ENCODE data around the gene XPO6.
A peak's percentile ranks its signal among the peaks of the same experiment; 100 is the strongest.

XPO6 gene

GRCh38 chr16:28211758-28212531, at the start of gene XPO6:
Gene XPO6 (minus strand): TSS chr16:28211965. CDS start chr16:28211368, 597 bp downstream.
- TF ChIP-seq CTCF (IDR thresholded peaks at IDR 0.05; ENCODE audit: low read depth, low read length), result no peak
- peak within 1 kb of the TSS; percentile 88 for H3K4me3 ChIP-seq (ENCODE audit: low read depth, low read length)

- no peak for TF ChIP-seq CTCF (IDR thresholded peaks at IDR 0.05; ENCODE audit: low read depth, low read length)
- no peak overlapping the region for H3K4me3 ChIP-seq (ENCODE audit: low read depth, low read length)
These were observed 48.4 kb upstream of the XPO6 start for GRCh38 chr16:28260193-28260592.

GRCh38 chr16:28259781-28260150, 48.0 kb upstream of the XPO6 start:
- no peak for TF ChIP-seq CTCF (IDR thresholded peaks at IDR 0.05; ENCODE audit: low read depth, low read length)
- H3K4me3 ChIP-seq (ENCODE audit: low read depth, low read length), result no peak overlapping the region

- no peak for TF ChIP-seq CTCF (IDR thresholded peaks at IDR 0.05; ENCODE audit: low read depth, low read length)
- no peak overlapping the region for H3K4me3 ChIP-seq (ENCODE audit: low read depth, low read length)
These were observed 47.5 kb upstream of the XPO6 start for GRCh38 chr16:28259091-28259780.

- no peak overlapping the region for H3K4me3 ChIP-seq (ENCODE audit: low read depth, low read length)
- no peak for TF ChIP-seq CTCF (IDR thresholded peaks at IDR 0.05; ENCODE audit: low read depth, low read length)
These were observed 46.8 kb upstream of the XPO6 start for GRCh38 chr16:28258567-28258966.

GRCh38 chr16:28257256-28257655, 45.5 kb upstream of the XPO6 start:
- TF ChIP-seq CTCF (IDR thresholded peaks at IDR 0.05; ENCODE audit: low read depth, low read length), result no peak
- H3K4me3 ChIP-seq (ENCODE audit: low read depth, low read length), result no peak overlapping the region

- H3K4me3 ChIP-seq (ENCODE audit: low read depth, low read length), result no peak overlapping the region
- TF ChIP-seq CTCF (IDR thresholded peaks at IDR 0.05; ENCODE audit: low read depth, low read length), result no peak
These were observed 44.1 kb upstream of the XPO6 start for GRCh38 chr16:28255838-28256237.

All from WI38 (cell line).